Right cardiac atrium (tissue), 5 donors: Measurements from ENCODE around the gene ASAP3. TPM values are rescaled to one million over a fixed set of nuclear protein-coding genes. Genes with fewer than 3 reads are reported as not detected.
A peak's percentile ranks its signal among the peaks of the same experiment; 100 is the strongest.

Experiments
- ATAC-seq, 2 donors: fragments of 200-7000 bp; cut with Tn5 transposase; one replicate each; pipeline versions ENCODE4 v1.8.0 to v1.9.1; 2020; ENCODE audit warnings: moderate library complexity in 2 of 2, mild to moderate bottlenecking in 1 of 2
- DNase-seq, 3 donors: peaks; one replicate each; pipeline ENCODE4 v3.0.0-alpha.2; 2020
- H3K27ac ChIP-seq: one replicate; pipeline ENCODE4 v1.5.1; 2013; ENCODE audit warnings: mild to moderate bottlenecking, low read length, control low read depth, moderate library complexity
- H3K27me3 ChIP-seq: one replicate; pipeline ENCODE4 v1.6.1; 2013; ENCODE audit not compliant: control insufficient read depth, insufficient read depth
- H3K4me1 ChIP-seq: one replicate; pipeline ENCODE4 v1.6.1; 2013; ENCODE audit warnings: low read length; ENCODE audit not compliant: control insufficient read depth, insufficient read depth
- H3K4me3 ChIP-seq: one replicate; pipeline ENCODE4 v1.5.1; 2013; ENCODE audit warnings: low read length, control low read depth
- H3K9me3 ChIP-seq: one replicate; pipeline ENCODE4 v1.6.1; 2013; ENCODE audit warnings: low read length; ENCODE audit not compliant: control insufficient read depth
- WGBS: extraction: QIAGEN DNeasy Blood & Tissue Kit; methylation state at CpG from one replicate; pipeline ENCODE4 v1.1.7; 2013; 5-methylcytosine and 5-hydroxymethylcytosine counted together
- intact Hi-C, 4 donors: fragments of 100-400 bp; cut with DNase I; formaldehyde crosslinking; loops; one replicate each; pipeline versions ENCODE4 v1.11.0 to v1.14.0; 2022 to 2023
- polyA plus RNA-seq: library from polyadenylated mRNA; stranded (reverse); fragments of 200-250 nt; gene quantifications from one replicate; pipeline ENCODE4 v1.2.3, GENCODE V29; 2013
- total RNA-seq, 4 donors: library from RNA; stranded (reverse); fragmentation: NEBNext Ultra II Directional; extraction: Animal tissue kit (Norgen Biotek cat#: 25700); gene quantifications; one replicate each; pipeline ENCODE4 v1.2.1, GENCODE V29; 2021
- donor health status: healthy with polysubstance abuse.
- donor health status: DM: no; HTN: yes; CAD: no.
- donor health status: DM: no; HTN: no; CAD: no.
- donor health status: DM: no; HTN: yes; CAD: no; lungs with severe emphysema.
- donor health status: DM: yes; HTN: yes; CAD: no.

The ASAP3 gene
- total and polyA plus RNA-seq, 5 donors, result 31.4 to 45.2 (median 34.2) TPM

GRCh38 chr1:23527366-23527765 is 43.4 kb upstream of the ASAP3 start:
- Histone ChIP-seq H3K27ac (no peak overlapping the region), H3K4me1 (no peaks in the 10 kb centered on the region), H3K27me3 (no peaks in the 10 kb centered on the region), H3K4me3 (no peak overlapping the region), H3K9me3 (no peaks in the 10 kb centered on the region)
- intact Hi-C loops, result no loop called here
- WGBS, result 91% methylated on average over 7 of the region's 7 CpGs
- no peak for DNase-seq
- no peak for ATAC-seq

DNA sequence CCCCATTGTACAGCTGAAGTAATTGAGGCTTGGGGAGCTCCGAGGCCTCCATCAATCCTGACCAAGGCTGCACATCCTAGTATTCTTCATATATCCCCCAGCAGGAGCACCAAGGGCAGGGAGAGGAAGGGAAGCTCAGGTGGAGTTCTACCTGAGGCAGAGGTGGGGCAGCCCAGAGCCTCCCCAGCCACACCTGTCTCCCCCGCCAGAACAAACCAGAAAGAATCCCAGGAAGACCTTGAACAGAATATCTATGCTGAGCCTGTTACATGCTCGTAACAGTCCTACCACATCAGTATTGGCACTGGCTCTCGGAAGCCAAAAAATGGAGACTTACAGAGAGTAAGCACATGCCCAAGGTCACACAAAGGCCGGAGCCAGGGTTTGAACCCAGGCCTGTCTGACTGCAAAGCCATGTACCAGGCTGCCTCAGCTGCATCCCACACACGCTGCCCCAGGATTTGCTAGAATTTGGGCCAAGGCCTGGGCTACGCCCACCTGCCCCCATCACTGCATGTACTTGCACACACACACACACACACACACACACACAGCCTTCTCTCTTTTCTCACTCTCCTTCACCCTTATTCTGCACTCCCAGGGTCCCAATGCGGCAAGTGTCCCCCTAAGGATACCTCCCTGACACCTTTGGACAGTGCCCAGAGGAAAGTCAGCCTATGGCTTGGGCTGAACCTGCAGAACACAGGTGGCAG is 42.5 kb upstream of the ASAP3 start:
- no peak for DNase-seq
- Histone ChIP-seq H3K9me3 (no peaks in the 10 kb centered on the region), H3K4me3 (no peak overlapping the region), H3K27me3 (no peaks in the 10 kb centered on the region), H3K4me1 (no peaks in the 10 kb centered on the region), H3K27ac (no peak overlapping the region)
- intact Hi-C loops, result no loop called here
- no peak for ATAC-seq
- WGBS, result 96% methylated on average over 8 of the region's 8 CpGs

- Histone ChIP-seq H3K4me1 (no peaks in the 10 kb centered on the region), H3K9me3 (no peaks in the 10 kb centered on the region), H3K27me3 (no peaks in the 10 kb centered on the region), H3K4me3 (no peak overlapping the region), H3K27ac (no peak overlapping the region)
- no peak for ATAC-seq
- 74% methylated on average over 5 of the region's 5 CpGs for WGBS
- no peak for DNase-seq
- intact Hi-C loops, result no loop called here
Observed at GRCh38 chr1:23525558-23526250, 41.7 kb upstream of the ASAP3 start.

DNA sequence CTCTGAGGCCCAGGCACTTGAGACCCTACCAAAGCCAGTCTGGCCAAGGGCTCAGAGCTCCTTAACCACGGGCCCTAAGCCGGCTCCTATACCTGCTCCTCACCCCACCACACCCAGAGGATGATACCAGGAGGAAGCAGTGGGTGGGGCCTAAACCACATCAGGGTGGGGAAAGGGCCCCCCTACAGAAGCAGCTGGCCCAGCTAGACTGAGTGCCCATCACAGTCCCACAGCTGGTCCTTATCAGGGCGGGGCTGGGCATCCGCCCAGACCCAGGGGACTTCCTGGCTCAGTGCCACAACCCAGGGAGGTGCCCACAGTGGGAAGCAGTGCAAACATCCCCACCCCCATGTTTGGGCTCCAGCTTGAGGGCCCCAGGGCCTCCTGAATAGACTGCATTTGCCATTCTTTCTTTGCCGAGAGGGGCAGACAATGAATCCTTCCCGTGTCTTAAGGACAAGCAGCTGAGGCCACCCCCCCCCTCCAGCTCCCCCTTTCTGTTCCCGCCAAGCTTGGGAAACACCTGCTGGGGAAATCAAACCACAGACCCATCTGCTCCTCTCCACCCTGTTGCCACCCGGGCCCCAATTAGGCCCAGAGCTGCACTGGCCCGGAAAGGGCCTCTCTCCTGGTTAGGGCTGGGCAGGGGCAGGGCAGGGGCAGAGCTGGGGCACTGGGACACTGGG is 40.9 kb upstream of the ASAP3 start:
- no peaks in the 10 kb centered on the region for H3K4me1 ChIP-seq
- WGBS, result 53% methylated on average over 9 of the region's 9 CpGs
- peak in 2 of 3 donors; percentile 54 to 60 for DNase-seq

GRCh38 chr1:23524163-23524562 is 40.2 kb upstream of the ASAP3 start:
- 72% methylated on average over 3 of the region's 3 CpGs for WGBS
- Histone ChIP-seq H3K4me1 (no peaks in the 10 kb centered on the region), H3K27me3 (no peaks in the 10 kb centered on the region), H3K9me3 (no peaks in the 10 kb centered on the region), H3K27ac (no peak overlapping the region), H3K4me3 (no peak overlapping the region)
- intact Hi-C loops, result no loop called here
- DNase-seq (no peak), ATAC-seq (no peak)

More for the DNA sequence above, 40.9 kb upstream of the ASAP3 start:
- no peaks in the 10 kb centered on the region for H3K9me3 ChIP-seq
- no peak overlapping the region for H3K4me3 ChIP-seq
- intact Hi-C loops, result no loop called here
- no peak overlapping the region for H3K27ac ChIP-seq
- peak in 1 of 2 donors; percentile 15 for ATAC-seq
- H3K27me3 ChIP-seq, result no peaks in the 10 kb centered on the region

- intact Hi-C loops, result no loop called here
- ATAC-seq (no peak), DNase-seq (no peak)
- no peaks in the 10 kb centered on the region for H3K4me1 ChIP-seq
- no peaks in the 10 kb centered on the region for H3K9me3 ChIP-seq
- H3K27me3 ChIP-seq, result no peaks in the 10 kb centered on the region
- H3K4me3 ChIP-seq, result no peak overlapping the region
- no peak overlapping the region for H3K27ac ChIP-seq
- 86% methylated on average over 7 of the region's 7 CpGs for WGBS
Observed at GRCh38 chr1:23522244-23522982, 38.4 kb upstream of the ASAP3 start.

DNA sequence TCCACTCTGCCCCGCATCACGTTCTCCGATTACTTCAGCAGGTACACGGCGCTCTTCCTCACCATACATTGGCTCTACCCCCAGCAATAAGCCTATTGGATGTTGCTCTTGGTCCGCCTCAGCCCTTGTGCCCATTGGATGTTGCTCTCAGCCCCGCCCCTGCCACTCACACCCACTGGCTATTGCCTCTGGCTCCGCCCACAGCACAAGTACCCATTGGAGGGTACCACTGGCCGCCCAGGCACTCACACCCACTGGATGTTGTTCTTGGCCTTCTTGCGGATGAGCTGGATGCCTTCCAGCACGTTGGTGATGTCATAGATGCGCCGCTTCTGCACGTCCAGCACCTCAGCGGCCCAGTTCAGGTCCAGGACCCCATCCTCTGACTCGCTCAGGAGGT is 37.6 kb upstream of the ASAP3 start:
- no peaks in the 10 kb centered on the region for H3K27me3 ChIP-seq
- DNase-seq (peak in 1 of 3 donors; percentile 43), ATAC-seq (no peak)
- no peaks in the 10 kb centered on the region for H3K4me1 ChIP-seq
- no peaks in the 10 kb centered on the region for H3K9me3 ChIP-seq
- WGBS, result 94% methylated on average over 16 of the region's 16 CpGs
- no peak overlapping the region for H3K4me3 ChIP-seq
- intact Hi-C loops, result no loop called here
- H3K27ac ChIP-seq, result no peak overlapping the region

DNA sequence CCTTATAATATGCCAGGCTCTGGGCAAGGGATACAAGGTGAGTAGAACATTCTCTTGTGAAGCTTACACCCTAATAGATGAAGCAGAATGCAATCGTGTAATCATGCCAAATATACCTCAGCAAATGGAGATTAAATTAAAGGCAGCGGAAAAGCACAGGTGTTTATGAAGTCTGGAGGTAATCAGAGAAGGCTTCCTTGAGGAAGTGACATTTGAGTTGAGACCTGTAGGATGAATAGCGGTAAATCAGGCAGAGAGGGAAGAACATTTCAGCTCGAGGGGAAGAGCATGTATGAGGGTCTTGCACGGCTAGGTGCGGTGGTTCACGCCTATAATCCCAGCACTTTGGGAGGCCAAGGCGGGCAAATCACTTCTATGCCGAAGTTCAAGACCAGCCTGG is 33.6 kb upstream of the ASAP3 start:
- intact Hi-C loops, result no loop called here
- DNase-seq (no peak), ATAC-seq (no peak)
- Histone ChIP-seq H3K27ac (no peak overlapping the region), H3K27me3 (no peaks in the 10 kb centered on the region), H3K4me1 (no peaks in the 10 kb centered on the region), H3K9me3 (no peaks in the 10 kb centered on the region), H3K4me3 (no peak overlapping the region)
- 96% methylated on average over 9 of the region's 9 CpGs for WGBS

DNA sequence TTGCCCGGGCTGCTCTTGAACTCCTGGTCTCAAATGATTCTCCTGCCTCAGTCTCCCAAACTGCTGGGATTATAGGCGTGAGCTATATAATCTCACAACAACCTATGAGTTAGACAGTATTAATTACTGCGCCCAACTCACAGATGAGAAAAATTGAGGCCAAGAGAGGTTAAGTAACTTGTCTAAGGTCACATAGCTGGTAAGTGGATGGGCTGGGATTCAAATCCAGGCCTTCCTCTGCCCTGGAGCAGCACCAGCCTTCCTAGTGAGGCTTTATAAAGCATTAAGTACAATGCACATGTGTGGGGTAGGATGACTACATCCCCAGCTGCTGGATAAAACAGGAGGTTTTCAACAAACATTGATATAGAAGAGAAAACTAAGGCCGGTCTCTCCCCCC is 31.9 kb upstream of the ASAP3 start:
- DNase-seq (no peak), ATAC-seq (no peak)
- Histone ChIP-seq H3K27me3 (no peaks in the 10 kb centered on the region), H3K4me1 (no peaks in the 10 kb centered on the region), H3K4me3 (no peak overlapping the region), H3K27ac (no peak overlapping the region), H3K9me3 (no peaks in the 10 kb centered on the region)
- intact Hi-C loops, result no loop called here
- over 99% methylated on average over 4 of the region's 4 CpGs for WGBS

DNA sequence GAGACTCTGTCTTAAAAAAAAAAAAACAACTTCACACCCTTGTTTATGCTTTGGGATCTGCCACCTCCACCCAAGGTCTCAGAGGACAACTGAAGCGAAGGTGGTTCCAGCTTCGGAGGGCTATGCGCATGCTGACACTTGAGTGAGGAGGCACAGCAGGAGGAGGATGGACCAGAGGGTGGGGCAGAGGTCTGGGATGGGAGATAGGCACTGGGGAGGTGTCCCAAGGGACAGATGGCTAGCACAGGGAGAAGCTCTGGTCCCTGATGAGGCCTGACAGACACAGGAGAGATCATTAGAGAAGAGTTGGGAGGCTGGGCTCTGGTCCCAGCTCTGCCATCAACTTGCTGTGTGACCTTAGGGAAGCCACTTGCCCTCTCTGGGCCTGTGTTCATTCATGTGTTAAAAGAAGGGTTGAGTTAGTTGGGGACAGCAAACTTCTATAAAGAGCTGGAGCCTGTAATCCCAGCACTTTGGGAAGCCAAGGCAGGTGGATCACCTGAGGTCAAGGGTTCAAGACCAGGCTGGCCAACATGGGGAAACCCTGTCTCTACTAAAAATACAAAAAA is 30.2 kb upstream of the ASAP3 start:
- ATAC-seq (no peak), DNase-seq (no peak)
- H3K4me1 ChIP-seq, result no peaks in the 10 kb centered on the region
- no peak overlapping the region for H3K4me3 ChIP-seq
- H3K27me3 ChIP-seq, result no peaks in the 10 kb centered on the region
- no peaks in the 10 kb centered on the region for H3K9me3 ChIP-seq
- WGBS, result 96% methylated on average over 3 of the region's 3 CpGs
- intact Hi-C loops, result no loop called here
- no peak overlapping the region for H3K27ac ChIP-seq
